ENCODE measurements around the gene PEX14. TPM values are rescaled to one million over a fixed set of nuclear protein-coding genes. Genes with fewer than 3 reads are reported as not detected.

PEX14 gene
- total and polyA plus RNA-seq, 10 of the 15 experiments (the other 5 are each of a cell fraction or from before 2014, with no cell fraction given) = 1.4 to 23.2 (median 12.0) TPM

- TF ChIP-seq, protein P1, sequence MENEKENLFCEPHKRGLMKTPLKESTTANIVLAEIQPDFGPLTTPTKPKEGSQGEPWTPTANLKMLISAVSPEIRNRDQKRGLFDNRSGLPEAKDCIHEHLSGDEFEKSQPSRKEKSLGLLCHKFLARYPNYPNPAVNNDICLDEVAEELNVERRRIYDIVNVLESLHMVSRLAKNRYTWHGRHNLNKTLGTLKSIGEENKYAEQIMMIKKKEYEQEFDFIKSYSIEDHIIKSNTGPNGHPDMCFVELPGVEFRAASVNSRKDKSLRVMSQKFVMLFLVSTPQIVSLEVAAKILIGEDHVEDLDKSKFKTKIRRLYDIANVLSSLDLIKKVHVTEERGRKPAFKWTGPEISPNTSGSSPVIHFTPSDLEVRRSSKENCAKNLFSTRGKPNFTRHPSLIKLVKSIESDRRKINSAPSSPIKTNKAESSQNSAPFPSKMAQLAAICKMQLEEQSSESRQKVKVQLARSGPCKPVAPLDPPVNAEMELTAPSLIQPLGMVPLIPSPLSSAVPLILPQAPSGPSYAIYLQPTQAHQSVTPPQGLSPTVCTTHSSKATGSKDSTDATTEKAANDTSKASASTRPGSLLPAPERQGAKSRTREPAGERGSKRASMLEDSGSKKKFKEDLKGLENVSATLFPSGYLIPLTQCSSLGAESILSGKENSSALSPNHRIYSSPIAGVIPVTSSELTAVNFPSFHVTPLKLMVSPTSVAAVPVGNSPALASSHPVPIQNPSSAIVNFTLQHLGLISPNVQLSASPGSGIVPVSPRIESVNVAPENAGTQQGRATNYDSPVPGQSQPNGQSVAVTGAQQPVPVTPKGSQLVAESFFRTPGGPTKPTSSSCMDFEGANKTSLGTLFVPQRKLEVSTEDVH (IDR thresholded peaks at IDR 0.05; ENCODE audit: low read depth, partially characterized antibody) = no peak
- no peak for TF ChIP-seq FOS (IDR thresholded peaks at IDR 0.05; ENCODE audit: borderline replicate concordance, extremely low read depth, insufficient read length)
- TF ChIP-seq, protein P2, sequence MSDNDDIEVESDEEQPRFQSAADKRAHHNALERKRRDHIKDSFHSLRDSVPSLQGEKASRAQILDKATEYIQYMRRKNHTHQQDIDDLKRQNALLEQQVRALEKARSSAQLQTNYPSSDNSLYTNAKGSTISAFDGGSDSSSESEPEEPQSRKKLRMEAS (IDR thresholded peaks at IDR 0.05; ENCODE audit: low read depth, low read length) = no peak
Measured at GRCh38 chr1:10642403-10643080, 167.8 kb downstream of the PEX14 start (continued).

DNA sequence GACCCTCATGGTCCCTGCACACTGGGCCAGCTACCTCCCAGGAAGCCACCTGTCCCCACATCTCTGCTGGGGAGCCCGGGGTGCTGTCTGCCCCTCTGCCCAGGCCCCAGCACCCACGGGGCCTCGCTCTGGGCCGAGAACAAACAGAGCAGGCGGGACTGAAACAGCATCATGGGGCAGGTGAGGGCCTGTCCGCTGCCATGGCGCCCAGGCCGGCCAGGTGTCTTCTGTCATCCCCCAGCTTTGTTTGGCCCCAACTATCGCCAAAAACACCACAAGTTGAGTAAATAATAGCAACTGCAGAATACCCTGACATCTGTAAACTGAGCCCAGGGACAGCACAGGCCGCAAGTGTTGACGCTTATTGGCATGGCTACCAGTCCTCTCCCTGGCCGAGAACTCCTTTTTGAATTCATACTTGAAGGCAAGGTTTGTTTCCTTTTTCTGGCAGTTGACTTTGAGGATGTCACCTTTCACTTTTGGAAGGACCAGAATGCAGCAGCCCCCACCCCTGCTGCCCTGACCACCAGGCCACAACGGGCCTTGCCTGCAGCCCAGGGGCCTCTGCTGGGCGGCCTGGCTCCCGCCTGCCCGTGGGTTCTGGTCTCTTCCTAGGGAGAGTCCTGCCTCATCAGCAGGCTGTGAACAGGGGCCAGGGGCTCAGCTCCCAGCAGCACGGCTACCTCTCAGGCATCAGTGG lies 169.0 kb downstream of the PEX14 start:
- in situ Hi-C loops (cut with MboI) (no loop called here), intact Hi-C loops (cut with micrococcal nuclease; ENCODE audit: unreplicated experiment) (no loop called here)
- ChIA-PET SMC1A (ENCODE audit: uncharacterized antibody, unreplicated experiment) (no interaction called here), CTCF (interaction anchor here (0.6 kb wide), 1 partner anchor 24 kb away, joined by 3 read pairs; no protein-coding TSS in a partner anchor), RAD21 (ENCODE audit: unreplicated experiment) (no interaction called here), POLR2A (interaction anchor here (0.6 kb wide), 1 partner anchor 223 kb away, joined by 4 read pairs; no protein-coding TSS in a partner anchor)
- TF ChIP-seq EGR1 (IDR thresholded peaks at IDR 0.05; ENCODE audit: borderline replicate concordance in 1 of 2, low read depth in 2 of 2, low read length in 2 of 2) = no peak
- Histone ChIP-seq H3K36me3 (ENCODE audit: control insufficient read depth in 2 of 2, insufficient read depth in 2 of 2, low read length in 1 of 2) (no peaks in the 10 kb centered on the region), H3K4me1 (ENCODE audit: control insufficient read depth, insufficient read depth, low read length) (no peaks in the 10 kb centered on the region), H4K20me1 (ENCODE audit: control insufficient read depth, insufficient read depth) (no peaks in the 10 kb centered on the region), H3K9ac (ENCODE audit: control insufficient read depth, insufficient read depth, low read length) (no peak overlapping the region), H3K9me3 (replicated peaks; ENCODE audit: control insufficient read depth, insufficient read depth, low read length) (no peaks in the 10 kb centered on the region), H3K27ac (ENCODE audit: control insufficient read depth, insufficient read depth) (no peak overlapping the region), H2AFZ (ENCODE audit: control insufficient read depth, low read depth, low read length) (no peak overlapping the region), H3K79me2 (ENCODE audit: control insufficient read depth, insufficient read depth, low read length) (no peaks in the 10 kb centered on the region), H3K4me3 (no peak overlapping the region), H3K27me3 (replicated peaks in 1 of 2; ENCODE audit: control insufficient read depth in 2 of 2, insufficient read depth in 2 of 2, low read length in 1 of 2) (no peaks in the 10 kb centered on the region), H3K4me2 (ENCODE audit: control insufficient read depth, insufficient read depth) (no peak overlapping the region)
- WGBS (ENCODE audit: insufficient coverage, insufficient replicate concordance, low lambda C conversion rate, missing lambda C conversion rate) = 83% methylated on average over 17 of the region's 17 CpGs
- DNase-seq (ENCODE audit: low read depth, low spot score) = no peak
- FAIRE-seq = no peak
- no peak for ATAC-seq
- no TSS peak for BruUV-seq (replicated peaks)
